ENCODE measurements around the gene RUNX2. TPM values are rescaled to one million over a fixed set of nuclear protein-coding genes. Genes with fewer than 3 reads are reported as not detected.

Gene RUNX2
- total and polyA plus RNA-seq, 12 donors: 0.20 to 3.0 (median 1.6) TPM

GRCh38 chr6:45351667-45352066 is 23.5 kb downstream of the RUNX2 start:
- TF ChIP-seq CTCF (IDR thresholded peaks at IDR 0.05): no peak
- H3K4me1 ChIP-seq: no peaks in the 10 kb centered on the region
- WGBS, 2 donors: 86 to 89% methylated on average over 1 of the region's 1 CpG
- no peaks in the 10 kb centered on the region for H3K9me3 ChIP-seq
- DNase-seq: no peak
- no peaks in the 10 kb centered on the region for H3K36me3 ChIP-seq
- no peak for ATAC-seq
- no peaks in the 10 kb centered on the region for H3K27me3 ChIP-seq
- H3K4me3 ChIP-seq: no peak overlapping the region
- H3K27ac ChIP-seq: no peak overlapping the region
- intact Hi-C loops (cut with DNase I): no loop called here

GRCh38 chr6:45353654-45354053 is 25.5 kb downstream of the RUNX2 start:
- Histone ChIP-seq H3K27ac (no peak overlapping the region), H3K9me3 (no peaks in the 10 kb centered on the region), H3K27me3 (no peaks in the 10 kb centered on the region), H3K4me1 (no peaks in the 10 kb centered on the region), H3K4me3 (no peak overlapping the region), H3K36me3 (no peaks in the 10 kb centered on the region)
- TF ChIP-seq CTCF (IDR thresholded peaks at IDR 0.05): no peak
- no peak for ATAC-seq
- DNase-seq: no peak
- WGBS, 2 donors: 95 to 96% methylated on average over 2 of the region's 2 CpGs
- intact Hi-C loops (cut with DNase I): no loop called here

- DNase-seq (no peak), ATAC-seq (no peak)
- no peak overlapping the region for H3K27ac ChIP-seq
- H3K9me3 ChIP-seq: no peaks in the 10 kb centered on the region
- H3K4me1 ChIP-seq: peaks cover 0 to 5% (median 0%) of the 10 kb centered on the region in 9 donors
- no peaks in the 10 kb centered on the region for H3K27me3 ChIP-seq
- intact Hi-C loops (cut with DNase I): no loop called here
- H3K36me3 ChIP-seq: no peaks in the 10 kb centered on the region
- no peak overlapping the region for H3K4me3 ChIP-seq
- TF ChIP-seq CTCF (IDR thresholded peaks at IDR 0.05): no peak
Measured at GRCh38 chr6:45364466-45364865, 36.3 kb downstream of the RUNX2 start.

GRCh38 chr6:45365036-45365435 is 36.9 kb downstream of the RUNX2 start:
- H3K9me3 ChIP-seq: no peaks in the 10 kb centered on the region
- intact Hi-C loops (cut with DNase I): no loop called here
- H3K4me1 ChIP-seq: peaks cover 0 to 5% (median 0%) of the 10 kb centered on the region in 9 donors
- 90 to 95% methylated on average over 1 of the region's 1 CpG for whole genome bisulfite sequencing, 2 donors
- TF ChIP-seq CTCF (IDR thresholded peaks at IDR 0.05): no peak
- no peaks in the 10 kb centered on the region for H3K36me3 ChIP-seq
- DNase-seq (no peak), ATAC-seq (no peak)
- H3K27ac ChIP-seq: no peak overlapping the region
- H3K4me3 ChIP-seq: no peak overlapping the region
- H3K27me3 ChIP-seq: no peaks in the 10 kb centered on the region

- Histone ChIP-seq H3K36me3 (no peaks in the 10 kb centered on the region), H3K27me3 (no peaks in the 10 kb centered on the region), H3K4me1 (peaks cover 0 to 5% (median 0%) of the 10 kb centered on the region in 9 donors), H3K4me3 (no peak overlapping the region), H3K27ac (no peak overlapping the region), H3K9me3 (no peaks in the 10 kb centered on the region)
- no peak for ATAC-seq
- 93 to 98% methylated on average over 1 of the region's 1 CpG for WGBS, 2 donors
- no peak for DNase-seq
- intact Hi-C loops (cut with DNase I): no loop called here
- no peak for TF ChIP-seq CTCF (IDR thresholded peaks at IDR 0.05)
Measured at GRCh38 chr6:45366534-45366933, 38.4 kb downstream of the RUNX2 start.
